Loucy (cell line): ENCODE results near the gene ABL2.

Experiments used
- H2AFZ ChIP-seq: fragments of 200-600 bp; sonication (generic); 2 replicates; pipeline ENCODE4 v1.6.0; 2016; ENCODE audit warnings: antibody characterized with exemption, mild to moderate bottlenecking, low read length, moderate library complexity
- H3F3A ChIP-seq: fragments of 200-600 bp; 2 replicates; pipeline ENCODE4 v1.6.0; 2016; ENCODE audit warnings: antibody characterized with exemption, low read depth, mild to moderate bottlenecking
- H3K27me3 ChIP-seq: fragments of 200-600 bp; sonication (generic); 2 replicates; pipeline ENCODE4 v1.6.1; 2014; ENCODE audit warnings: low read length, mild to moderate bottlenecking; ENCODE audit not compliant: insufficient read depth, poor library complexity, severe bottlenecking
- H3K36me3 ChIP-seq: fragments of 200-600 bp; sonication (generic); 2 replicates; pipeline ENCODE4 v1.6.1; 2016; ENCODE audit warnings: low read length; ENCODE audit not compliant: insufficient read depth
- H3K4me1 ChIP-seq: fragments of 200-600 bp; sonication (generic); 2 replicates; pipeline ENCODE4 v1.5.1; 2014; ENCODE audit warnings: low read length, mild to moderate bottlenecking; ENCODE audit not compliant: insufficient read depth, poor library complexity, severe bottlenecking
- H3K4me2 ChIP-seq: fragments of 200-600 bp; sonication (generic); 2 replicates; pipeline ENCODE4 v1.6.0; 2014; ENCODE audit warnings: antibody characterized with exemption, low read length, low read depth, mild to moderate bottlenecking; ENCODE audit not compliant: poor library complexity, severe bottlenecking
- H3K4me3 ChIP-seq: fragments of 200-600 bp; sonication (generic); 2 replicates; pipeline ENCODE4 v1.5.1; 2014; ENCODE audit warnings: low read length, mild to moderate bottlenecking, mixed read lengths; ENCODE audit not compliant: poor library complexity, severe bottlenecking
- H3K79me2 ChIP-seq: fragments of 200-600 bp; sonication (generic); 2 replicates; pipeline ENCODE4 v1.6.1; 2014; ENCODE audit warnings: low read length; ENCODE audit not compliant: insufficient read depth
- H3K9ac ChIP-seq: fragments of 200-600 bp; sonication (generic); 2 replicates; pipeline ENCODE4 v1.6.0; 2014; ENCODE audit warnings: mild to moderate bottlenecking, low read depth, low read length, moderate library complexity; ENCODE audit not compliant: poor library complexity, severe bottlenecking
- H3K9me2 ChIP-seq: fragments of 200-600 bp; sonication (generic); replicated peaks from 2 replicates; pipeline ENCODE4 v1.6.1; 2016; ENCODE audit warnings: low read depth, low read length, mixed read lengths
- H3K9me3 ChIP-seq: fragments of 200-600 bp; sonication (generic); 2 replicates; pipeline ENCODE4 v1.6.1; 2014; ENCODE audit warnings: mild to moderate bottlenecking, antibody characterized with exemption, low read length, low read depth; ENCODE audit not compliant: insufficient read depth
- H4K20me1 ChIP-seq: fragments of 200-600 bp; sonication (generic); 2 replicates; pipeline ENCODE4 v1.6.0; 2014; ENCODE audit warnings: antibody characterized with exemption, low read length, mild to moderate bottlenecking; ENCODE audit not compliant: insufficient read depth, poor library complexity, severe bottlenecking
- CTCF ChIP-seq: fragments of 200-600 bp; sonication (generic); conservative IDR thresholded peaks from 2 replicates; pipeline ENCODE4 v1.5.1; 2014; ENCODE audit warnings: mild to moderate bottlenecking, antibody characterized with exemption, low read length
- EZH2phosphoT487 ChIP-seq: fragments of 200-600 bp; IDR thresholded peaks from 2 replicates; pipeline ENCODE4 v1.6.1; 2018; ENCODE audit warnings: antibody characterized with exemption, mild to moderate bottlenecking, moderate library complexity, borderline replicate concordance

ABL2 gene

DNA sequence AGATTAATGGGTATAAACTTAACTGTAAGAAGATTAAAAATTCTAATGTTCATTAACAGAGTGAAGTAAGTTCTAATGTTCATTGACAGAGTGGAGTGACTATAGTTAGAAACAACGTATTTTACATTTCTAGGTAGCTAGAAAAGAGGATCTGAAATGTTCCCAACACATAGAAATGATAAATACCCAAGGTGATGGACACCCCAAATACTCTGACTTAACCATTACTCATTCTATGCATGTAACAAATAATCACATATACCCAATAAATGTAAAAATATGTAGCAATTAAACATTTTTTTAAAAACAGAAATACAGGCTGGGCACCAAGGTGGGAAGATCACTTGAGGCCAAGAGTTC, 62.1 kb downstream of the ABL2 start:
- no peaks in the 10 kb centered on the region for H3K9me2 ChIP-seq
- no peak for TF ChIP-seq EZH2phosphoT487
- TF ChIP-seq CTCF, result no peak

DNA sequence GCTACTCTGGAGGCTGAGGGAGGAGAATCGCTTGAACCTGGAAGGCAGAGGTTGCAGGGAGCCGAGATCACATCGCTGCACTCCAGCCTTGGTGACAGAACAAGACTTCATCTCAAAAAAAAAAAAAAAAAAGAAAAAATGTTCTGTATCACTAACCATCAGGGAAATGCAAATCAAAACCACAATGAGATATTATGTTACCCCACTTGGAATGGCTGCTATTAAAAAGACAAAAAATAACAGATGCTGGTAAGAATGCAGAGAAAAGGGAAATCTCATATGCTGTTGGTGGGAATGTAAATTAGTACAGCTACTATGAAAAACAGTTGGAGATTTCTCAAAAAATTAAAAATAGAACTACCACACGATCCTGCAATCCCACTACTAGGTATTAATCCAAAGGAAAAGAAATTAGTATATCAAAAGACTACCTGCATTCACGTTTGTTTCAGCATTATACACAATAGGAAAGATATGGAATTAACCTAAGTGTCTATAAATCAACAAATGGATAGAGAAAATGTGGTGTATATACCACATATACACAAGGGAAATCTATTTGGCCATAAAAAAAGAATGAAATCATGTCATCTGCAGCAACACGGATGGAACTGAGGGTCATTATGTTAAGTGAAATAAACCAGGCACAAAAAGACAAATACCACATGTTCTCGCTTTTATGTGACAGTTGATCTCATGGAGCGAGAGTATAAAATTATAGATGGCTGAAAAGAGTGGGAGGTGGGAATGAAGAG, 62.6 kb downstream of the ABL2 start:
- TF ChIP-seq CTCF, result no peak
- Histone ChIP-seq H3K9me2 (no peaks in the 10 kb centered on the region), H2AFZ (no peak overlapping the region), H4K20me1 (no peaks in the 10 kb centered on the region), H3K9ac (no peak overlapping the region), H3K4me2 (no peak overlapping the region), H3K4me3 (no peak overlapping the region), H3K27me3 (no peaks in the 10 kb centered on the region), H3K79me2 (peaks cover 40% of the 10 kb centered on the region), H3F3A (no peaks in the 10 kb centered on the region), H3K9me3 (no peaks in the 10 kb centered on the region), H3K36me3 (no peaks in the 10 kb centered on the region), H3K4me1 (no peaks in the 10 kb centered on the region)

More for the DNA sequence above, 62.1 kb downstream of the ABL2 start:
- no peaks in the 10 kb centered on the region for H3K4me1 ChIP-seq
- no peak overlapping the region for H3K4me2 ChIP-seq
- no peak overlapping the region for H3K9ac ChIP-seq
- H3K79me2 ChIP-seq, result peaks cover 36% of the 10 kb centered on the region
- H3K27me3 ChIP-seq, result no peaks in the 10 kb centered on the region
- H3F3A ChIP-seq, result no peaks in the 10 kb centered on the region
- H2AFZ ChIP-seq, result no peak overlapping the region
- no peaks in the 10 kb centered on the region for H4K20me1 ChIP-seq
- H3K9me3 ChIP-seq, result no peaks in the 10 kb centered on the region
- no peak overlapping the region for H3K4me3 ChIP-seq
- H3K36me3 ChIP-seq, result no peaks in the 10 kb centered on the region

GRCh38 chr1:179164494-179164893, 65.0 kb downstream of the ABL2 start:
- Histone ChIP-seq H4K20me1 (no peaks in the 10 kb centered on the region), H2AFZ (no peak overlapping the region), H3K4me2 (no peak overlapping the region), H3K9me2 (no peaks in the 10 kb centered on the region), H3K4me3 (no peak overlapping the region), H3K4me1 (no peaks in the 10 kb centered on the region), H3F3A (no peaks in the 10 kb centered on the region), H3K9ac (no peak overlapping the region), H3K9me3 (no peaks in the 10 kb centered on the region), H3K79me2 (peaks cover 44% of the 10 kb centered on the region; the same call in 1 of the 2 replicates), H3K36me3 (no peaks in the 10 kb centered on the region), H3K27me3 (no peaks in the 10 kb centered on the region)
- TF ChIP-seq CTCF, result no peak
- no peak for TF ChIP-seq EZH2phosphoT487
